ENCODE measurements around the gene MRPL9. TPM values are rescaled to one million over a fixed set of nuclear protein-coding genes. Genes with fewer than 3 reads are reported as not detected.

MRPL9 gene
- total RNA-seq, 6 experiments from 2014 or later: 21.3 to 35.7 (median 28.4) TPM

DNA sequence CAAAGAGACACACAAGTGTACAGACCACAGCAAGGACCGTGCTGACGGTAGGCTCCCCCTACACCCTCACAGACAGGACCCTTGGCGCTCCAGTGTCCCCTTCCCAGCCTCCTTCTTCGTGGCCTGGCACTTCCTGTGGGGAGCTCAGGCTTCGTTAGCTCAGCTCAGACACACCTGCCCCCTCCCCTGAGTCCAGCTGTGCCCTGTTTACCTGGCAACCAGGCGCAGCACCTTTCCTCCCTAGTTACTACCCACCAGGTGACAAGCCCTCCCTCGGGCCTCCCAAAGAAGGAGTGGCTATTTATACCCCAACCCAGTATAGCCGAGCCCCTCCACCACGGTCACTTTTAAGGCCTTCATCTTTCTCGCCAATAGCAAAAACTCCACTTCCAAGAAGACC lies 51.3 kb downstream of the MRPL9 start:
- DNase-seq (no peak), ATAC-seq (no peak)
- no peak overlapping the region for H3K27ac ChIP-seq
- H3K9me3 ChIP-seq: no peaks in the 10 kb centered on the region
- 71% methylated on average over 4 of the region's 10 CpGs for WGBS (ENCODE audit: insufficient coverage, low coverage, low lambda C conversion rate, missing lambda C conversion rate)
- no peaks in the 10 kb centered on the region for H3K4me1 ChIP-seq
- no peaks in the 10 kb centered on the region for H3K36me3 ChIP-seq
- no peaks in the 10 kb centered on the region for H3K27me3 ChIP-seq
- intact Hi-C loops (cut with DNase I): no loop called here
- no peak overlapping the region for H3K4me3 ChIP-seq
- TF ChIP-seq POLR2A (IDR thresholded peaks at IDR 0.05): no peak
- TF ChIP-seq, protein P1, sequence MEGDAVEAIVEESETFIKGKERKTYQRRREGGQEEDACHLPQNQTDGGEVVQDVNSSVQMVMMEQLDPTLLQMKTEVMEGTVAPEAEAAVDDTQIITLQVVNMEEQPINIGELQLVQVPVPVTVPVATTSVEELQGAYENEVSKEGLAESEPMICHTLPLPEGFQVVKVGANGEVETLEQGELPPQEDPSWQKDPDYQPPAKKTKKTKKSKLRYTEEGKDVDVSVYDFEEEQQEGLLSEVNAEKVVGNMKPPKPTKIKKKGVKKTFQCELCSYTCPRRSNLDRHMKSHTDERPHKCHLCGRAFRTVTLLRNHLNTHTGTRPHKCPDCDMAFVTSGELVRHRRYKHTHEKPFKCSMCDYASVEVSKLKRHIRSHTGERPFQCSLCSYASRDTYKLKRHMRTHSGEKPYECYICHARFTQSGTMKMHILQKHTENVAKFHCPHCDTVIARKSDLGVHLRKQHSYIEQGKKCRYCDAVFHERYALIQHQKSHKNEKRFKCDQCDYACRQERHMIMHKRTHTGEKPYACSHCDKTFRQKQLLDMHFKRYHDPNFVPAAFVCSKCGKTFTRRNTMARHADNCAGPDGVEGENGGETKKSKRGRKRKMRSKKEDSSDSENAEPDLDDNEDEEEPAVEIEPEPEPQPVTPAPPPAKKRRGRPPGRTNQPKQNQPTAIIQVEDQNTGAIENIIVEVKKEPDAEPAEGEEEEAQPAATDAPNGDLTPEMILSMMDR (IDR thresholded peaks at IDR 0.05): no peak

- Histone ChIP-seq H3K4me3 (no peak overlapping the region), H3K9me3 (no peaks in the 10 kb centered on the region), H3K4me1 (no peaks in the 10 kb centered on the region), H3K36me3 (no peaks in the 10 kb centered on the region), H3K27me3 (no peaks in the 10 kb centered on the region), H3K27ac (no peak overlapping the region)
- DNase-seq: no peak
- 91% methylated on average over 10 of the region's 21 CpGs for WGBS (ENCODE audit: insufficient coverage, low coverage, low lambda C conversion rate, missing lambda C conversion rate)
- ATAC-seq: no peak
- intact Hi-C loops (cut with DNase I): no loop called here
- TF ChIP-seq, protein P1 (IDR thresholded peaks at IDR 0.05): no peak
- no peak for TF ChIP-seq POLR2A (IDR thresholded peaks at IDR 0.05)
Measured at GRCh38 chr1:151711044-151711800, 52.1 kb downstream of the MRPL9 start.

- WGBS (ENCODE audit: insufficient coverage, low coverage, low lambda C conversion rate, missing lambda C conversion rate): 51% methylated on average over 6 of the region's 15 CpGs
Measured at GRCh38 chr1:151710187-151710840, 53.0 kb downstream of the MRPL9 start.

More at GRCh38 chr1:151710187-151710840, 53.0 kb downstream of the MRPL9 start:
- intact Hi-C loops (cut with DNase I): no loop called here
- ATAC-seq (no peak), DNase-seq (no peak)
- Histone ChIP-seq H3K4me1 (no peaks in the 10 kb centered on the region), H3K36me3 (no peaks in the 10 kb centered on the region), H3K4me3 (no peak overlapping the region), H3K27me3 (no peaks in the 10 kb centered on the region), H3K27ac (no peak overlapping the region), H3K9me3 (no peaks in the 10 kb centered on the region)
- TF ChIP-seq, protein P1 (IDR thresholded peaks at IDR 0.05): no peak
- no peak for TF ChIP-seq POLR2A (IDR thresholded peaks at IDR 0.05)

Small RNA genes within 50 kb of the gene (small RNA-seq; reads per million reads assigned to genes)
- gene RNU6-662P: 0 reads per million in 2 experiments

Other genes starting within 250 kb of the MRPL9 start
- gene TUFT1, start 223.2 kb downstream of the MRPL9 start, total RNA-seq: 1 to 10 TPM; 1.6 to 8.0 (median 3.1) TPM
- gene SNX27, start 151.4 kb downstream of the MRPL9 start, total RNA-seq: 10 to 100 TPM; 14.9 to 21.4 (median 16.9) TPM
- not detected for gene CELF3, start 46.7 kb downstream of the MRPL9 start, total RNA-seq
- gene RIIAD1, start 42.0 kb downstream of the MRPL9 start, total RNA-seq: not detected
- 10 to 100 TPM in 1 of 6 experiments, 1 to 10 TPM in 5; 1.7 to 12.1 (median 3.3) TPM for gene TDRKH, start 27.0 kb upstream of the MRPL9 start, total RNA-seq
- under 1 TPM; 0.12 to 0.37 (median 0.18) TPM for gene LINGO4, start 41.9 kb upstream of the MRPL9 start, total RNA-seq
- 10 to 100 TPM; 13.3 to 33.9 (median 21.5) TPM for gene RORC, start 68.3 kb upstream of the MRPL9 start, total RNA-seq
- gene C2CD4D, start 76.3 kb upstream of the MRPL9 start, total RNA-seq: not detected
- gene THEM5, start 90.2 kb upstream of the MRPL9 start, total RNA-seq: not detected
- 10 to 100 TPM in 2 of 6 experiments, 1 to 10 TPM in 4; 8.5 to 19.1 (median 9.2) TPM for gene THEM4, start 146.0 kb upstream of the MRPL9 start, total RNA-seq
- 100 to 1,000 TPM in 1 of 6 experiments, 10 to 100 TPM in 5; 48.5 to 192 (median 61.7) TPM for gene S100A10, start 230.4 kb upstream of the MRPL9 start, total RNA-seq